ENCODE data around the gene CLASRP.

CLASRP gene

DNA sequence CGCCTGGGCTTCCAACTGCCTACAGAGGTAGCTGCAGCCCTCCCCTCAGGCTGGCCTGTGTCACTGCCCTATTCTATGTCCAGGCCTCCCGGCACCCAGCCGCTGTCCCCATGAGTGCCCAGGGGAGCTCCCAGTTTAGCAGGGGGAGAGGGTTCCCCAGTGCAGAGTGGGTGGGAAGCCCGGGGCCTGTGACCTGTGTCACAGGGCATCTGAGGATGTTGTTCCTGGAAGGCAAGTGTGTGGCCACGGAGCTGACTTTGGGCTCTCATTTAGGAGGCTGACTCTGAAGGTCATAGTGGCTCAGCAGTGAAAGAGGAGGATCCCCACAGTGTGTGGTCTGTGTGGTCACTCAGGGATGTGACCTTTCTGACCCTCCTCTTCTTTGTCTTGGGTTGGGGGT, 79.3 kb downstream of the CLASRP start:
- no peak for TF ChIP-seq ZFX (IDR thresholded peaks at IDR 0.05; ENCODE audit: borderline replicate concordance)
- TF ChIP-seq, protein P1, sequence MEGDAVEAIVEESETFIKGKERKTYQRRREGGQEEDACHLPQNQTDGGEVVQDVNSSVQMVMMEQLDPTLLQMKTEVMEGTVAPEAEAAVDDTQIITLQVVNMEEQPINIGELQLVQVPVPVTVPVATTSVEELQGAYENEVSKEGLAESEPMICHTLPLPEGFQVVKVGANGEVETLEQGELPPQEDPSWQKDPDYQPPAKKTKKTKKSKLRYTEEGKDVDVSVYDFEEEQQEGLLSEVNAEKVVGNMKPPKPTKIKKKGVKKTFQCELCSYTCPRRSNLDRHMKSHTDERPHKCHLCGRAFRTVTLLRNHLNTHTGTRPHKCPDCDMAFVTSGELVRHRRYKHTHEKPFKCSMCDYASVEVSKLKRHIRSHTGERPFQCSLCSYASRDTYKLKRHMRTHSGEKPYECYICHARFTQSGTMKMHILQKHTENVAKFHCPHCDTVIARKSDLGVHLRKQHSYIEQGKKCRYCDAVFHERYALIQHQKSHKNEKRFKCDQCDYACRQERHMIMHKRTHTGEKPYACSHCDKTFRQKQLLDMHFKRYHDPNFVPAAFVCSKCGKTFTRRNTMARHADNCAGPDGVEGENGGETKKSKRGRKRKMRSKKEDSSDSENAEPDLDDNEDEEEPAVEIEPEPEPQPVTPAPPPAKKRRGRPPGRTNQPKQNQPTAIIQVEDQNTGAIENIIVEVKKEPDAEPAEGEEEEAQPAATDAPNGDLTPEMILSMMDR (IDR thresholded peaks at IDR 0.05): no peak
- peak overlapping the region; percentile 82 for H3K27ac ChIP-seq

DNA sequence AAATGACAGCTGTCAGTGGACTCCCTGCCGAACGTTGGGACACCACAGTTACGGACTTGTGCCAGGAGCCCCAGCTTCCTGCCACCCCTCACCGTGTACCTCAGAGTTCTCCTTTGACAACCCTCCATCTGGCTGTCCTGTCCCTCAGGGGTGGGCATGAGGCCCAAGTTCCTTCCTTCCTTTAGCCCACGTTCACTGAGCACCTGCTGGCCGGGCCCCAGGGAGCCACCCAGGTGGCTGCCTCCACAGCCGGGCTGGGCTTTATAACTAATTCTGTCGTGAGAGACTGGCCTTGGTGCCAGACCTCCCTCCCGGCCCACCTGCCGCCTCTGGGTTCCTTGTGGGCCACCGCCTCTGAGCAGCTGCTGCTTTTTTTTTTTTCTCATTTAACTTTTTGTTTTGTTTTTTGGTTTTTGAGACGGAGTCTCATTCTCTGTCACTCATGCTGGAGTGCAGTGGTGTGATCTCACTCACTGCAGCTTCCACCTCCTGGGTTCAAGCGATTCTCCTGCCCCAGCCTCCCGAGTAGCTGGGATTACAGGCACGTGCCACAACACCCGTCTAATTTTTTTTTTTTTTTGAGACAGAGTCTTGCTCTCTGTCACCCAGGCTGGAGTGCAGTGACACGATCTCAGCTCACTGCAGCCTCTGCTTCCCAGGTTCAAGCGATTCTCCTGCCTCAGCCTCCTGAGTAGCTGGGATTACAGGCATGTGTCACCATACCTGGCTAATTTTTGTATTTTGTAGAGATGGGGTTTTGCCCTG, 79.9 kb downstream of the CLASRP start:
- peak overlapping the region; percentile 82 for H3K27ac ChIP-seq

DNA sequence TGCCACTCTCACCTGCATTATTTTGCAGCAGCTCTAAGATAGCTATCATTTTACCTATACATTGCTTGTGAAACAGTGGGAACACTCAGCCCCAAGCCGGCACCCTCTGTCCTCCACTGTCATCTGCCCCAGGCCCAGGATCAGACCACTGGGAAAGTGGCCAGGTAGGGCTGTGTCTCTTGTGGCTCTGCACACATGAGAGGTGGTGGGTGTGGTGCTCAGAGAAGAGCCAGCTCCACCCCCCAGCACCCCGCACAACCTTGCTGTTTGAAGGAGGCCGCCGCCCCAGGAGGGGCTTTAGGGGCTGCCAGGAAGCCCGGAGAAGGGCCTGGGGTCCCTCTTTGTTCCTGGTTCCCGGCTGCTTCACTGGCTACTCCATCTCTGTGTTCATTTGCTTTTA, 80.7 kb downstream of the CLASRP start:
- peak overlapping the region; percentile 82 for H3K27ac ChIP-seq
- TF ChIP-seq ZFX (IDR thresholded peaks at IDR 0.05; ENCODE audit: borderline replicate concordance): no peak
- TF ChIP-seq, protein P1 (IDR thresholded peaks at IDR 0.05): no peak
